Lung microvascular endothelial cell (primary cell): Measurements from ENCODE around the gene PLA2G2D. TPM values are rescaled to one million over a fixed set of nuclear protein-coding genes. Genes with fewer than 3 reads are reported as not detected.

Experiments used
- DNase-seq, 2 donors: peaks; one replicate each; pipeline versions ENCODE4 v3.0.0 to v3.0.0-alpha.2; 2010; ENCODE audit warnings: low read depth in 2 of 2
- total RNA-seq: library from RNA; depleted of rRNA; stranded (reverse); fragments of >200 nt; gene quantifications from 2 replicates; pipeline ENCODE4 v1.2.1, GENCODE V29; 2014

PLA2G2D gene
- total RNA-seq, 1 donor from 2014 or later = not detected

DNA sequence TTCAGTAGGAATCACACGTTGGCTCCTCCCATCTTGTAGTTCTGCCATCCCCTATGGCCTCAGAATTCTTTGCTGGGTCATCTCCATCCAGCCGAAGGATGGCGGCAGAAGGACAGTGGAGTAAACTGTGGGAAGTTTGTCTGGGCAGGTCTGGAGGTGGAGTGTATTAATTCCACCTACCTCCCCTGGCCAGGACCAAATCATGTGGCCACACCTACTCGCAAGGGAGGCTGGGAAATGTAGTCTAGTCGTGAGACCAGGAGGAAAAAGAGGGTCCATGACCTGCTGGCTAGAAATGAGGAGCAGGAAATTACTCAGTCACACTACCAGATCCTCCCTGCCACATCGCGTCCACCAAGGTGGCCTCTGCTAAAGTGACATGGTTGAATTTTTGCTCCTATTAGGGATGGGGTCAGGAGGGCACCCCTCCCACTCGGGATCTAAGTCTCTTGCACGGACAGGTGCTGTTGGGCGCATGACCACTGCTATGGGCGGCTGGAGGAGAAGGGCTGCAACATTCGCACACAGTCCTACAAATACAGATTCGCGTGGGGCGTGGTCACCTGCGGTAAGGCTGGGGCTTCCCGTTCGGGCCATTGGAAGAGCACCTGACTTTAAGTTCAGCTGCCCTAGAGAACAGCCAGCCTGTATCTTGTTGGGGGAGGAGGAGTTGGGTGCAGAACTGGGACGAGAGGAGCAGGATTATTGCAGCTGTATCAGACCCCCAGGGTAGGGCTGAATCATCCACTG, 29.8 kb downstream of the PLA2G2D start:
- DNase-seq = no peak

DNA sequence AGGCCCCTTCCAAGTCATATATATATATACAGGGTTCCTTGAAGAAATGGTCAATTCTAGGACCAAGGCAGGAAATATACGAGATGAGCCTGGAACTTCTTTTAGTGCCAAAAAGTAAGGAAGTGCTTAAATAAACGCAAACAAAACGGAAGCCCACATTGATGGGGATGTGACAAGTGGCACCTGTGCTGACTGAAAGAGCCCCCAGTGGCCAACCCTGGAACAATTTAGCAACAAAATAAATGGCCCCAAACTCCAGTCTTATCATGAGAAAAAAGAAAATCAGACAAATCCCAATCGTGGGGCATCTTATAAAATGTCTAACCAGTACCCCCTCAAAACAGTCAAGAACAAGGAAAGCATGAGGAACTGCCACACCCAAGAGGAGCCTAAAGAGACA, 31.7 kb downstream of the PLA2G2D start:
- no peak for DNase-seq

DNA sequence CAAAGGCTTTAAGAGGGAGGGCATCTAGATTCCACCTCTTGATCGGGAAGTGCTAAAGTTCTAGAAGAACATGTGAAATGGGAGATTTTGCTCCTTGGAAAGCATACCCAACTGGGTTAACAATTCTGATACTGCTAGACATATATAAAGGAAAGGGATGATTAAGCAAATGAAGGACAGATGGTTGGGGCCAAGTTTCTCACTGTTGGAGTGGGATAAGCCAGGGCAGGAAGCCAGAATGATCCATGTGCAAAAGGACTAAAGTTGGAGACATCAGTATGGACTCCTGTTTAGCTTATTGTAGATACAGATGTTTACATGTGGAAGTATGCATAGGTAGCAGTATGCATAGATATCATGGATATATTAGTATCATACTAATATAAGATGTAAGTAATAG, 32.5 kb downstream of the PLA2G2D start:
- DNase-seq = no peak

DNA sequence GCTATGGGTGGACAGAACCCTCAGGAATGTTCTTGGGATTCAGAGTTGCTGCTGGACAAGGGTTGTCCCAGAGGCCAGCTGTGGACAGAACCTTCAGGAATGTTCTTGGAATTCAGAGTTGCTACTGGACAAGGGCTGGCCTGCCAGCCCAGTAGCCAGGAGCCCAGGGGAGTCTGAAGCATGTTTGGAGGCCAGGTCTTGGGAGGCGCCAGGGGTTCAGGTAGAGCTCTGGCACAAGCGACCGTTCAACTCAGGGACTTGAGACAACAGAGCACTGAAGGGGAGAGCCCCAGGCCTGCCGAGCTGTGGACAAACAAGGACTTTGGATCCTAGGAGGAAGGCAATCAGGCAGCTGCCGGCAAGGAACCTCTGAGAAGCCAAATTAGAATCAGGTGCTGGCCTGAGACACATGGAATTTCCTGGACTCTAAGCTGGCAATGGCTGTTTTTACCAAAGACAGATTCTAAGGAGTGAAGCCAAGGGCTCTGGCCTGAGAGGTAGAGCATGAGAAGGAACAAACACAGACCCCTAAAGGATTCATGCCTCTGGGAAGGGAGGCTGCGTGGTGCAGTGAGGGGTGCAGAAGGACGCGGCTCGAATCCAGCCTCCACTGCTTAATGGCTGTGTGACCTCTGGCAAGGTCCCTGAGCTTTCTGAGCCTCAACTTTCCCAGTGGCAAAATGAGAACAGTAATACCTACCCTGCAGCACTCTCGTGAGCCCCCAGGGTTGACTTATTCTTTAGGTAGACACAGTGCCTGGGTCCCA, 36.0 kb downstream of the PLA2G2D start:
- no peak for DNase-seq

DNA sequence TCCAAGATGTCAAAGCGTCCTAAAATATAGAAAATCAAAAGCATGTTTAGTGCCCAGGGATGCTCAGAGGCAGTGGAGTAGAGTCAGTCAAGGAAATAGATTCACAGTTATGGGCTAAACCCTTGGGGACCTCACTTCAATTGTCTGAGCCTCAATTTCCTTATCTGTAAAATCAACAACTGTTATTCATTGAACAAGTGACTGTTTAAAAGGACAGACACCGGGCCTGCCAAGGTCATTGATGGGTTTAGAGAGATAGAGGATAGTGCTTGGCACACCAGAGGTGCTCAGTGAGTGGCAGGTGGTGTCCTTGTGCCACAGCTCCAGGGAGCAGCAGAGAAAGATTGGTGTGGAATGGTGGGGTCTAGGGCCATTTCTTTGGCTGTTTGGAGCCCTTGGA, 36.6 kb downstream of the PLA2G2D start:
- no peak for DNase-seq

DNA sequence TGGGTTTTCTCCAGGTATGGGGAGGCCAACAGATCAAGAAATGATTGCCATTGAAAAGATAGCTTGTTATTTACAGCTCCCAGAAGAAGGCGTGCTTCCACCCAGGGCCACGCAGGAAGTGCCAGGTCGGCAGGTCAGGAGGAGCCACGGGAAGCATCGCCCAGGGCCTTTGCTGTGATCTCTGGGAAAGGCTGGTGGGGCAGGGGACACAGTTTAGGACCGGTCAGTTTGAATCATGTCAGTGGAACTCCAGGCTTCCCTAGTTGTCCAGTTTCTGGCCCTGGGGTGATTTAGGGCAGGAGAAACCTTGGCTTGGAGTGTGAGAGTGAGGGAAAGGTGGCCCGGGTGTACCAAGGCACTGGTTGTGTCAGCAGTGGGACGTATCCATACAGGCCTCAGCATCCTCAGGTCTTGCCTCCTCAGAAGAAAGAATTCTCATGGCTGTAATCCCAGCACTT, 38.0 kb downstream of the PLA2G2D start:
- no peak for DNase-seq

DNA sequence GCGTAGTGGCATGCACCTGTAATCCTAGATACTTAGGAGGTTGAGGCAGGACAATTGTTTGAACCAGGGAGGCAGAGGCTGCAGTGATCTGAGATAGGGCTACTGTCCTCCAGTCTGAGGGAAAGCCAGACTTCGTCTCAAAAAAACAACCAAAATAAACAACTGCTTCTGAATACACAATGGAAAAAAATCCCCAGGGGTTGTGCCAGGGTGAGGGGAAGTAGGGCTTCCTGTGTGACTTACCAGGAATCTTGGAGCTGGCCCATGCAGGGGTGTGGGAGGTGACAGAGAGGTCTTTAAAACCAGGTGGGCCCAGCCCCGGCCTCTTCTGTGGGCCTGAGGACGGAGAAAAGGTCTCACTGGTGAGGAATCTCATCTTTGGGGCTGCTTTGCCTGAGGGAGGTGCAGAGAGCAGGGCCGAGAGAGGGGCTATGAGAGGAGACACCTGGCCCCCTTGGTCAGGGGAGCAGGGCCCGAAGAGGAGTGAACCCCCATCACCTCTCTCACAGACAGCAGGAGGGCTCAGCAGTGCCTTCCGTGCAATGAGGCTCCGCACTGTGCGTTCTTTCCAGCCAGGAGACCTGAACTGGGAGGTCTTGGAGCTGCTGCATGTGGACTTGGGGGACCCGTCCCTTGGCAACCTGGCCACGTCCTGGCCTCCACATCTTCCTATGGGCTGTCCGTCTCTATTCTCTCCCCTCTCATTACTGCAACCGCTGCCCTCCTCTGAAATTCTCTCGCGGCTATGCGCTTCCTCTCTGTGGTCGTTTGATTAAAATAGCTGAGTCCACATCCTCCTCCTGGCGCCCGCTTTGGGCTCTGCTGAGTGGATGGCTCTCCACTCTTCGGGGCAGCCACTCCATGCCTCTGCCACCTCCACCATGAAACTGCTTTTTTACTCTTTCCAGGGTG, 38.6 kb downstream of the PLA2G2D start:
- DNase-seq = peak; percentile 41 to 61

DNA sequence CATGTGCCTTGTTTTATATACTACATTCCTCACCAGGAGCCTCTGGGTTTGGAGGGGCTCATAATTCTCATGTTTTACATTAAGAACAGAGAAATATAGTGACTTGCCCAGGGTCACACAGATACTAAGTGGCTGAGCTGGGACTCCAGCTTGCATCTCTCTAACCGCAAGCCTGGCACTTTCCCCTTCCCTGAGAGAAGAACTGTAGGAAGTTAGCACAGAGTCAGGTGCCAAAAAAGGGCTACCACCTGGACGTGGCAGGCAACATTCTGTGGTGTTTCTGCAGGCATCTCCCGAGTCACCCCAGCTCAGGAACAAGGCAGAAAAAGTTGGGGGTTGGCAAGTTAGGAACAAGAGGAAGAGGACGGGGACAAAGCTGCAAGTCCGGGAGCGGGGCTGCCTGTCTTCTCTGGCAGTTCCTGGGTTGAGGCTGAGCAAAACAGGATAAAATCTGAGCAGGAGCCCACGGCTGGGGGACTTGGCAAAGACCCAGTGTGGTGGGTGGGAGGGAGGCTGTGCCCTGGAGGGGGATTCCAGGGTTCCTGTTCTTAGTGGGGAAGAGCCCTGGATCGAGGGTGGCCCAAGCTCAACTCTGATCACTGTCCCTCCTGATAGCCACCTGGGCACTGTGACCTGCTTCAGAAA, 39.6 kb downstream of the PLA2G2D start:
- no peak for DNase-seq

DNA sequence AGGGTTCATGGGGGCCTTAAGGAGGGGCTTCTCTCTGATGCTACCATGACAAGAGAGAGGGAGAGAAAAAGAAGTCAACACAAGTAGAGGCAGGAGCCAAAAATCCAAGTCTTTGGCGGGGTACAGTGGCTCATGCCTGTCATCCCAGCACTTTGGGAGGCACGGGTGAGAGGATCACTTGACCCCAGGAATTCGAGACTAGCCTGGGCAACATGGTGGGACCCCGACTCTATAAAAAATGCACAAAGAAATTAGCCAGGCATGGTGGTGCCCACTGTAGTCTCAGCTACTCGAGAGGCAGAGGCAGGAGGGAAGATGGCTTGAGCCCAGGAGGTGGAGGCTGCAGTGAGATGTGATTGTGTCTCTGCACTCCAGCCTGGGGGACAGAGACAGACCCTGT, 40.6 kb downstream of the PLA2G2D start:
- DNase-seq = no peak

DNA sequence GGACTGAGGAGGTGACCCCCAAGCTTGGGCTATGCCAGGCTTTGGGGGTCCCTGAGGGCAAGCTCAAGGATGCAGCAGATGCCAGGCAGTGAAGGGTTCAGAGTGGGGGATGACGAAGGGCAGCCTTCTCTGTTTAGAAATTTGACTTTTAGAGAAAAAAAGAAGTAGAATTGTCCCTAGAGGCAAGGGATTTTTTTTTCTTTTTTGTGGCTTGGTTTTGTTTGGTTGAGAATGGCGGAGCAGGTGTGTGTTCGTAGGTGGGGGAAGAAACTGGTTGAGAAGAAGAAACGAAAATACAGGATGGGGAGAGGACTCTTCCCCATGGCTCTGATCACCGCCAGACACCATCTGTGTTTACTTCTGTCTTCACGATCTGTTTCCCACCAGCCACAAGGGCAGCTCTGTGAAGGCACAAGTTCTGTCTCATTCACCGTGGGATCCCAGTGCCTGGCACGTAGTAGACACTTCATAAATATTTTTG, 41.1 kb downstream of the PLA2G2D start:
- no peak for DNase-seq

DNA sequence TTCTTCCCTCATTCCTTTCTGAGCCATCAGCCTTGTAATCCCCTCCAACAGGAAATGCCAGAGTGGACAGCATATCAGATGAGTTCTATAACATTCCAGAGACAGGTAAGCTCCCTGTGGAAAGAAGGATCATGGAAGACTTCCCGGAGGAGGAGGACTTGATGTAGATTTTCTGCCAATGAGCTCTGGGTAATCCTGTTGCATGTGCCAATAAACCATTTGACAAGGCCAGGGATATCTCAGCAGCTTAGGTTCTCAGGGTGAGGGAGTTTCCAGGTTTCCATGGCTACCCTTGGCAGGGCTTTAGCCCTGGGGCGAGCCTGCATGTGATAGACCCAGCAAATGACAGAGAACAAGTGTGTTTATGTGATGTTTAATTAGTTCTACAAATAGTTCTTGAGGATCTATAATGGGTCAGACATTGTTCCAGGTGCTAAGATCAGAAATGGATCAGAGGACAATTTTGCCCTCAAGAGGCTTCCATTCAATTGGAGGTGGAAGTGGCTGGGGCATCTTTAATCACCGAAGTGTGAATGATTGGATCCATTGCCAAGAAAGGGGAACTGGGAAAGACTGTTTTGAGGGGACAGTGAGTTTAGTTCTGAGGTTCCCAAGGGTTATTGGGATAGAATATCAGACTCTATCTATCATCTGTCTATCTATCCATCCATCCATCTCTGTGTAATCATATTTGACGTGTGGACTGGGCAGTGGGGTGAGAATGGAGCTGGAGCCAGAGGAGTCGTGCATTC, 42.5 kb downstream of the PLA2G2D start:
- DNase-seq = peak in 1 of 2 donors; percentile 21

DNA sequence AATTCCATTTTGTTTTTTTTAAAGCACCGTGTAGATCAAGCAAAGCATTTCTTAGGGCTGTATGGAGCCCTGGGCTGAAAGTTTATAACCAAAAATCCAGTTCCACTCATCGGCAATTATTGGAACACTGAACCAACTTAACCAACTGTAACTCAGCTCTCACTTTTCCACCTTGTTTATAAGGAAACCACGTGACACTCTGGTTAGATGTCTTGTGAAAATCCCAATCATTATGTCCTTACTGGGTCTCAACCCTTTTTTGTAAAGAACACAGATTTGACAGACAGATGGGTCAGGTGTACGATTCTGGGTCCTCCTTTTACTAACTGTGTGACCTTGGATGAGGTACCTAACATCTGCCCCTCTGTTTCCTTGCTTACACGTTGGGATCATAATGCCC, 43.1 kb downstream of the PLA2G2D start:
- no peak for DNase-seq

DNA sequence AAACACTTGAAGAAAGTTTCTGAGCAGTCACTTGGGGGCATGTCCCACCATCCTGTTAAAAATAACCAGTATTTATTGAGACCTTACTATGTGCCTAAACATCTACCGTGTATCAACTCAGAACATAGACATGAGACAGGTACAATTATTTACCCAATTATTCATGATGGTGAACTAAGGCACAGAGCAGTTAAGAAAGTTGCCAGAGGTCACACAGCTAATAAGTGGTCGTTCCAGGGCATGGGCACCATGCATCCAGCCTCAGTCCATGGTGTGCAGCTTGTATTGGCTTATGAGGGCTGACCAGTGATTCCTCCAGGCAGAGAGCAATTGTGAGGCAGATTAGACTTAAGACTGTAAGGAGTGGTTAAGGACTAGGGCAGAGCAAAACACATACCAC, 44.0 kb downstream of the PLA2G2D start:
- DNase-seq = no peak

DNA sequence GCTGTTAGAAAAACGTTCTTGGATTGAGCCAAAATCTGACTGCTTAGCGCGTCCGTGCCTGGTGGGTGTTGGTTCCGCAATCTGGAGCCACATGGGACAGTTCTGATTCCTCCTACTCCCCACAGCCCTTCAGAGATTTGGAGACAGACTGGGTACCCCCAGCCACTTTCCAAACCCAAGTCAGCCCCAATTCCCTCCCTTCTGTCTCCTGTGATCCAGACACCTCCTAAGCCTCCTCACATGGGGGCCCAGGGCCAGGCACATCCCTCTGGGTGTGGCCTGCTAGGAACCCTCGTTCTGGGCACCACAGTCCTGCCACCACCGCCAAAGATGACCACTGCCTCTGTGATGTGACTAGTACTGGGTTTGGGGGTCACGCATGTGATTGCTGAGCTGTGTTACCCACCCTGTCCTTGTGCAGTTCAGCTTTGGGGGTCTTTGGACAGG, 44.6 kb downstream of the PLA2G2D start:
- DNase-seq = no peak

DNA sequence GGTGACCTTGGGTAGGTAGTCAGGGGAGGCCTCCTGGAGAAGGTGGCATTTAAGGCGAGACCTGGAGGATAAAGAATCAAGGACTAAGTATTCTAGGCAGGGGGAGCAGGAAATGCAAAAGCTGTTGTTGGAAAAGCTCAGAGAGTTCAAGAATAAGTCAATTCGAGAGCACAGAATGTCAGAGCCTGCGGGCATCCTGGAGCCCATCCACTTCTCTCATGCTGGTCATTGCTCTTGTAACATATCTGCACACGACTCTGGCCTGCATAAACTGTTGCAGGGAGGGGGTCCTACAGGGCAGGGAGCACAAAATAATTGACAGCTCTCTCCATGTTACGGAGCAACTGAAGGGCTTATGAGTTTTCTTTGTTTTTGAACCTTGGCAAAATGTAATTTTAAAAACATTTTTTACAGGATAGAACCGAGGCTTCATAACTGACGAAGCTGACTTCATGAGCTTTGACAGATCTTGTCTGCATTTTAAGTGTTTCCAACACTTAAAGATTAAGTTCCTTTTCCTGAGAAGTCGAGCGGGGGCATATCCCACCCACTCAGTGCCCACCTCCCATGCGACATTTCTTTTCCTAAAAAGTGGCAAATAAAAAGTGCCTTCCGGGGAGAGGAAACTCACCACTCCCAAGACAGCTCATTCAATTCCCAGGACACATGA, 45.1 kb downstream of the PLA2G2D start:
- DNase-seq = no peak

DNA sequence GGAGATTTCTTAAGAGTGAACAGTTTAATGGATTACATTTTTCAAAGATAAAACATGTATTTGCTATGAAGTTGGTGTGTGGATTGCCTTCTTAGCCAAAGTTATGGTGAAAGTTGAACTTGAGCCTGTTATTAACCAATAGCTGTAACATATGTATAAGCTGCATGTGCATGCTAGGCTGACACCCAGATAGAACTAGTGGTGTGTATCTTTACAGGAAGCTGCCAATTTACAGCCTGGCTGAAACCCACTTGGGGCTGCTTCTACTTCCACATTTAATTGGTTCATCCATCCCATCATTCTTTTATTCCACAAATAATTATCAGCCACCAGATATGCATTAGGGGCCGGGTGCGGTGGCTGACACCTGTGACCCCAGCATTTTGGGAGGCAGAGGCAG, 46.1 kb downstream of the PLA2G2D start:
- no peak for DNase-seq

DNA sequence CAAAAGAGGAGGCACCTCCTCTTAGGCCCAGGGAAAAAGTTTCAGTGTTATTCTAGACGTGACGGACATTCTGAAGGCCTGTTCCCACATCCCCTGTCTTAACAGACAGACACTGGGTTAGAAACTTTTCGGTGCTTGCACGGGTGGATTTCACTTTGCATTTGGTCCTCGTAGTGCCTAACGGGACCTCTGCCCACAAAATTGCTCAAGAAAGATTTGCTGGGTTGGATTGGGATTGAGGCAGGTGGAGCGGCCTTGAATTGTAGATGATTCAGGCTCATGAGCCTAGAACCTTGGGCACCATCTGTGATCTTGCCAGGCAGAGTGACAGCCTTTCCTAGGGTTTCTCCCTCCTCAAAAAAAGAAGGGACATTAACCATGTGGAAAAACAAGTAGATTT, 46.6 kb downstream of the PLA2G2D start:
- no peak for DNase-seq

DNA sequence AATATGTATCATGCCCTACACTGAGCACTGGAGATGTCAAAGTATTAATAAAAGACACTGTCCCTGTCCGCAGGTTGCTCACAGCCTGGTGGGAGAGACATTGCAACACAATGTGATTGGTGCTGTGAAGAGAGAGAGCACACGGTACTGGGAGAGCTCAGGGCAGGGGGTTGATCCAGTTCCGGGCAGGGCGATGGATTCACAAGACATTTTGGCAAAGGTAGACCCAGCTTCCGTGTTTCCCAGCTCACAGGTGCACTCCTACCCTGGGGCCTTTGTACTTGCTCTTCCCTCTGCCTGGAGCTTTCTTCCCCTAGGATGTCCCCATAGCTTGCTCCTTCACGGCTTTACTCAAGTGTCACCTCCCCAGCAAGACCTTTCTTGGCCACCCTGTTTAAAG, 47.9 kb downstream of the PLA2G2D start:
- no peak for DNase-seq

DNA sequence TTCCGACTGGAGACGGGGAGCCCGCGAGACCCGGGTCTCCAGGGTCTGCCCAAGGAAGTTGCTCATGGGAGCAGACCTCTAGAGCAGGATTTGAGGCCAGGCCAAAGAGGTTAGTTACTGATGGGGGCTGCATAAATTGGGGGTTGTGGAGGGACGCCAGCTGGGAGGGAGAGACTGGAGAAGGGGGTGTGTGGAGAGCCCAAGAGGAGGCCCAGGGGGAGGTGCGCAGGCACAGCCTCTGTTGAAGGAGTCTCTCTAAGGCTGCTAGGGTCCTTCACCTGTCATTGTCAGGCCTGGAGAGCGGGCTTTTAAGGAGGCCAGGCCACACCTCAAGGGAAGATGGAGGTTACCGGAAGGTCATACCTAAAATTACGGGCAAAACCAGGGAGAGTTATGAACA, 49.0 kb downstream of the PLA2G2D start:
- no peak for DNase-seq

DNA sequence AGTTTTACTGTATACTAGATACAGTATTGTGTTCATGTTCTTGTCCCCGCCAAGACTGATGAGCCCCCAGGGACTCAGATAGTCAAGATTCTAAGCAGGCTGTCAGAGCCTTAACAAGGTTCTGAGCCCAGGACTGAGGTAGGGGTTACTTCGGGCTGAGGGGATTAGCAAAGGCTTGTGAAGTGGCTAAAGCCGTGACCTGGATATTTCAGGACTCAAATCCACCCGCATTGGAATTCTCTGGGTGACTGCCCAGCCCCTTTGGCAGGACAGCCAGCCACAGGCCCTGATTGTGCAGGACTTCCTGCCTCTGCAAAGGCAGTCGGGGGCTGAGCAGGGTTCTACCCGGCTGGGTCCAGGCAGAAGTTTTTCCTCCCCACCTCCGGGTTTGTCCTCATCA, 49.5 kb downstream of the PLA2G2D start, which contains the start of gene PLA2G5:
Gene PLA2G5, plus strand, starts transcription at position 321 of the 400 bp plus-strand sequence. CDS start 14,637 bp downstream, outside the sequence.
- peak; percentile 6 to 28 for DNase-seq
